HuH-7 (cell line): ENCODE measurements around the gene TH.
"Not testable (repeated sequence)": the region's sequence is repeated elsewhere in the genome, so short reads cannot be mapped to it uniquely, and the experiment has no call there.

Source experiments
- DNase-seq: peaks from one replicate; pipeline ENCODE4 v3.0.0; 2011; ENCODE audit warnings: low spot score

TH gene

GRCh38 chr11:2195756-2196088 is 24.1 kb upstream of the TH start:
- DNase-seq = no peak

- peak; percentile 86 for DNase-seq
These were observed 23.5 kb upstream of the TH start for GRCh38 chr11:2194877-2195755.

- DNase-seq = not testable (repeated sequence)
These were observed 22.4 kb upstream of the TH start for GRCh38 chr11:2193888-2194595.

GRCh38 chr11:2193099-2193887 is 21.7 kb upstream of the TH start:
- DNase-seq = no peak

GRCh38 chr11:2192435-2192834 is 20.8 kb upstream of the TH start:
- DNase-seq = no peak

- no peak for DNase-seq
These were observed 20.3 kb upstream of the TH start for GRCh38 chr11:2191883-2192282.

- no peak for DNase-seq
These were observed 19.2 kb upstream of the TH start for GRCh38 chr11:2190657-2191471.

GRCh38 chr11:2189938-2190656 is 18.5 kb upstream of the TH start:
- no peak for DNase-seq

- DNase-seq = no peak
These were observed 17.1 kb upstream of the TH start for GRCh38 chr11:2188745-2189144.

- no peak for DNase-seq
These were observed 15.7 kb upstream of the TH start for GRCh38 chr11:2187280-2187707.

GRCh38 chr11:2186669-2187279 is 15.2 kb upstream of the TH start:
- peak; percentile 80 for DNase-seq

GRCh38 chr11:2185324-2186085 is 13.9 kb upstream of the TH start:
- DNase-seq = no peak

GRCh38 chr11:2182692-2183474 is 11.3 kb upstream of the TH start:
- no peak for DNase-seq

GRCh38 chr11:2182075-2182474 is 10.5 kb upstream of the TH start:
- no peak for DNase-seq

GRCh38 chr11:2180789-2181370 is 9.3 kb upstream of the TH start:
- DNase-seq = no peak

GRCh38 chr11:2180347-2180746 is 8.7 kb upstream of the TH start:
- no peak for DNase-seq

GRCh38 chr11:2179516-2179915 is 7.9 kb upstream of the TH start:
- DNase-seq = no peak

GRCh38 chr11:2178906-2179494 is 7.4 kb upstream of the TH start:
- DNase-seq = no peak
